Bronchus fibroblast of lung (primary cell): ENCODE data around the gene LCE3C. TPM values are rescaled to one million over a fixed set of nuclear protein-coding genes. Genes with fewer than 3 reads are reported as not detected.

Experiments
- total RNA-seq: library from RNA; depleted of rRNA; stranded (reverse); fragments of >200 nt; gene quantifications from 2 replicates; pipeline ENCODE4 v1.2.3, GENCODE V29; 2015

The LCE3C gene, protein sequence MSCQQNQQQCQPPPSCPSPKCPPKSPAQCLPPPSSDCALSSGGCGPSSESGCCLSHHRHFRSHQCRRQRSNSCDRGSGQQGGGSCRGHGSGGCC
- not detected in 2 replicates for total RNA-seq

DNA sequence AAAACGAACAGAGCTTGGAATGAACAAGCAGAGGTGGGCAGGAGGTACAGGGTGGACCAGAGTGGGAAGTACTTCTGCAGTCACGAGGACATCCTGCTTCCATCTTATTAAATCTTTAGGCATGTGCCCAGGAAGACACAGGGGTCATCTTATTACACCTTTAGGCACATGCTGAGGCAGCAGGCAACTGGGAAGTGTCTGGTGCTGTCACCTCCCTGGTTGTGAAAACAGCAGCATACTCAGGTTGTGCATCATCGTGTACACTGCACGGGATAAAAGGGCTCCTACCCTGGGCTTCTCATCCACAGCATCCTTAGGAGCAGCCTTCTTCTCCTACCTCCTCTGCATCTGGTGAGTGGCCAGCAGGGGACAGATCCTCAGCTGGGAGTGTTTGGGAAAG is at the start of gene LCE3C:
LCE3C (plus strand) TSS at position 301 of the 400 bp plus-strand sequence. CDS start 498 bp downstream, outside the sequence.

DNA sequence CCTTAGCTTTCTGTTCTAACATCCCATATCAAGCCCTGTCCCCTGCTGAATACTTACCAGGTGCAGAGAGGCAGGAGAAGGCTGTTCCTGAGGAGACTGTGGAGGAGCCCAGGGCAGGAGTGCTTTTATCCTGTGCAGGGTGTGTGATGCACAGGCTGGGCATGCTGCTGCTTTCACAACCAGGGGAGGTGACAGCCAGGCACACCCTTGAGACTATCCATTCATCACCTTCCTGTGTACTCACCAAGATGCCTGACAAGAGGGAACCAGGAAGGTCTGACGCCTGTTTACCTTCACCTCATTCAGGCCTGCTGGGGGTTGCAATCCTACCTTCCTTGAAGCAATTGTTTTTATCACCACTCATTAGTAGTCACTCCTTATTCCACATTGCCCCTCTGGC is 33.4 kb upstream of the LCE3C start, which contains the start of gene LCE3E:
LCE3E (minus strand) TSS at position 100 of the 400 bp plus-strand sequence. CDS start 572 bp downstream, outside the sequence.

DNA sequence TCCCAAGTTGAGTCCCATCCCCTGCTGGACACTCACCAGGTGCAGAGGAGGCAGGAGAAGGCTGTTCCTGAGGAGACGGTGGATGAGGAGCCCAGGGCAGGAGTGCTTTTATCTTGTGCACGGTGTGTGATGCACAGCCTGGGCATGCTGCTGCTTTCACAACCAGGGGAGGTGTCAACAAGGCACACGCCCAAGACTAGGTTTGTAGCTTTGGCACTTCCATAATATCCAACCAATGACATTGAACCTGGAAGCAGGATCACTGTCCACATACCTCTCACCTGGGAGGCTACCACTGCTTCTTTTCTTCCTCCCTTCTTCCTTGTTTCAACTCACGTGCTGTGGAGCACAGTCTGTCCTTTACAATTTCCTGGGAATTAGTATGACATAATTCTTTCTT is 19.6 kb upstream of the LCE3C start, which contains the start of gene LCE3D:
LCE3D (minus strand) TSS at position 84 of the 400 bp plus-strand sequence. CDS start 580 bp downstream, outside the sequence.

DNA sequence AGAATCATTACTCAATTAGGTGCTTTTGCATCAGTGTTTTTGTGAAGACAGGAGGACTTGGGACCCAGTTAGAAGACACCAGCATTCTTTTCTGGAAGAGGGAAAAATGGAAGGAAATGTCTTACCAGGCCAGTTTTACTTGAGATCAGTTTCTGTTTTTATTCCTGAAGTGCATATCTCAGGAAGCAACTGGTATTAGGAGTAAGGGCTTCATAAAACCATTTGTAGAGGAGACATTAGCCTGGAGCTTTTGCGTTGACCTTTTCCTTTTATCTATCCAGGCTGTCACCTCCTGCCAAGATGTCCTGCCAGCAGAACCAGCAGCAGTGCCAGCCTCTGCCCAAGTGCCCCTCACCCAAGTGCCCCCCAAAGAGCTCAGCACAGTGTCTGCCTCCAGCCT is 13.5 kb downstream of the LCE3C start, which contains the start of gene LCE3B:
LCE3B (plus strand) TSS at position 301 of the 400 bp plus-strand sequence; CDS start at position 301, 0 bp downstream.

DNA sequence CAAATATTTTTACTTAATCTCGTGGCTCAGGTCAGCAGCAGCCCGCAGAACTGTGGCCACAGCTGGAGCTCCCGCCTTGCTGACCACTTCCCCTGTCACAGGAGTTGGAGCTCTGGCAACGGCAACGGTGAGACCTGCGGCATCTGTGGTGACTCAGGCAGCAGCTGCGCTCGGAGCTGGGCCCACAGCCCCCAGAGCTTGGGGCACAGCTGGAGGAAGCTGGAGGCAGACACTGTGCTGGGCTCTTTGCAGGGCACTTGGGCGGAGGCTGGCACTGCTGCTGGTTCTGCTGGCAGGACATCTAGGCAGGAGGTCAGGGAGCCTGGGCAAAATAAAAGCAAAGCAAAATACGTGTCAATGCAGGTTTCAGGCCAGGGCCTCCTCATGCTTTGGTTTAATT is 22.8 kb downstream of the LCE3C start, which contains the start of gene LCE3A:
LCE3A (minus strand) TSS at position 301 of the 400 bp plus-strand sequence; CDS start at position 301, 0 bp downstream.

Other genes starting within 250 kb of the LCE3C start
- gene FLG2, start 240.2 kb upstream of the LCE3C start, total RNA-seq, result not detected in 2 replicates
- not detected in 2 replicates for gene CRNN, start 186.0 kb upstream of the LCE3C start, total RNA-seq
- not detected in 2 replicates for gene LCE5A, start 89.4 kb upstream of the LCE3C start, total RNA-seq
- not detected in 2 replicates for gene CRCT1, start 85.8 kb upstream of the LCE3C start, total RNA-seq
- gene LCE3E, start 33.5 kb upstream of the LCE3C start, total RNA-seq, result not detected in 2 replicates
- not detected in 2 replicates for gene LCE3D, start 19.7 kb upstream of the LCE3C start, total RNA-seq
- not detected in 2 replicates for gene LCE3B, start 13.6 kb downstream of the LCE3C start, total RNA-seq
- not detected in 2 replicates for gene LCE3A, start 22.9 kb downstream of the LCE3C start, total RNA-seq
- gene LCE2D, start 63.1 kb downstream of the LCE3C start, total RNA-seq, result not detected in 2 replicates
- gene LCE2C, start 75.0 kb downstream of the LCE3C start, total RNA-seq, result not detected in 2 replicates
- not detected in 2 replicates for gene LCE2B, start 85.9 kb downstream of the LCE3C start, total RNA-seq
- gene LCE2A, start 98.1 kb downstream of the LCE3C start, total RNA-seq, result not detected in 2 replicates
- not detected in 2 replicates for gene LCE4A, start 107.9 kb downstream of the LCE3C start, total RNA-seq
- not detected in 2 replicates for gene KPRP, start 157.8 kb downstream of the LCE3C start, total RNA-seq
- not detected in 2 replicates for gene LCE1F, start 174.9 kb downstream of the LCE3C start, total RNA-seq
- not detected in 2 replicates for gene LCE1E, start 186.0 kb downstream of the LCE3C start, total RNA-seq
- gene LCE1D, start 196.5 kb downstream of the LCE3C start, total RNA-seq, result not detected in 2 replicates
- gene LCE1C, start 206.4 kb downstream of the LCE3C start, total RNA-seq, result not detected in 2 replicates
- not detected in 2 replicates for gene LCE1B, start 211.7 kb downstream of the LCE3C start, total RNA-seq
- not detected in 2 replicates for gene LCE1A, start 227.2 kb downstream of the LCE3C start, total RNA-seq
- gene LCE6A, start 242.6 kb downstream of the LCE3C start, total RNA-seq, result not detected in 2 replicates